Measurements from ENCODE around the gene OR4E2.
"Not testable (repeated sequence)": the region's sequence is repeated elsewhere in the genome, so short reads cannot be mapped to it uniquely, and the experiment has no call there.

Gene OR4E2

GRCh38 chr14:21675566-21675965 lies 21.9 kb downstream of the OR4E2 start:
- TF ChIP-seq CTCF (IDR thresholded peaks at IDR 0.05; ENCODE audit: insufficient read depth, low read length, missing control alignments) = no peak
- no peak overlapping the region for H3K4me3 ChIP-seq (ENCODE audit: low read depth, low read length)
- ChIA-PET POLR2A (no interaction called here), CTCF (no interaction called here)
- no peak for DNase-seq (ENCODE audit: low read depth, low spot score)

DNA sequence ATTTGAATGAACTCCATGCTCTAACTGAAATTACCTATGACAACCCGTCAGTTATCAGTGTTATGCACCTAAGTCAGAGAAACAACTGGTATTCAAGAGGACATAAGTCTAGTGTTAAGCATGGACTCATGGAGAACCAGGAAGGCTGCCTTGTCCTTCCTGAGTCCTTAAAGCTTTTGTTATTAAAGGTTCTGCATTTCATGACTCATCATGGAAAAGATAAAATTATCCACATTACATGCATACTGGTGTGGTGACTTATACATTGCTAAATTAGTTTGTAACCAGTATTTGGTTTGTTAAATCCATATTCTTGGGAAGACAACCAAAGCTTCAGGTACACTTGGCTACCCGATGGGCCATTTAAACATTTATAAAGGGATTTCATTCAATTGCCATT lies 26.4 kb downstream of the OR4E2 start:
- no peak for TF ChIP-seq CTCF (IDR thresholded peaks at IDR 0.05; ENCODE audit: insufficient read depth, low read length, missing control alignments)
- CTCF ChIA-PET = no interaction called here
- no peak overlapping the region for H3K4me3 ChIP-seq (ENCODE audit: low read depth, low read length)
- no peak for DNase-seq (ENCODE audit: low read depth, low spot score)
- POLR2A ChIA-PET = no interaction called here

GRCh38 chr14:21686468-21686867 lies 32.8 kb downstream of the OR4E2 start:
- POLR2A ChIA-PET = no interaction called here
- no peak for DNase-seq (ENCODE audit: low read depth, low spot score)
- no peak overlapping the region for H3K4me3 ChIP-seq (ENCODE audit: low read depth, low read length)
- TF ChIP-seq CTCF (IDR thresholded peaks at IDR 0.05; ENCODE audit: insufficient read depth, low read length, missing control alignments) = no peak
- CTCF ChIA-PET = no interaction called here

DNA sequence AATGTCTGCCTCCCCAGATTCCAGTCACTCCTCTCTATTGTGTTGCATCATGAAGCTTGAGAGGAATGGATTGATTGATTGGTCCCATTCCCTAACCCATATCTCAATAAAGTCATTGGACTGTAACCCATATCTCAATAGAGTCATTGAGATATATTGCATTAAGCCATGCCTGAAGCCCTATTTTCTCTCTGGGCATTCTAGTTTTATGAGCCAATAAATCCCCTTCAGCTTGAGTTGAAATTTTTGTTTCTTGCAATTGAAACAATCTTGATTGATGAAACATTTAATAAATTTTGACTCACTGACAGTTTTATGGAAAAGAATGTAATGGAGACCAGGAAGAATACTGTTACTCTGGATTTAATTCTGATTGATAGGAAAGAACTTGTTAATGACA lies 40.8 kb downstream of the OR4E2 start:
- TF ChIP-seq CTCF (IDR thresholded peaks at IDR 0.05; ENCODE audit: insufficient read depth, low read length, missing control alignments) = no peak
- ChIA-PET CTCF (interaction anchor here (1.3 kb wide), 1 partner anchor 17 kb away, joined by 4 read pairs; no protein-coding TSS in a partner anchor), POLR2A (no interaction called here)
- no peak overlapping the region for H3K4me3 ChIP-seq (ENCODE audit: low read depth, low read length)
- DNase-seq (ENCODE audit: low read depth, low spot score) = no peak

- CTCF ChIA-PET; POLR2A ChIA-PET; H3K4me3 ChIP-seq (ENCODE audit: low read depth, low read length); DNase-seq (ENCODE audit: low read depth, low spot score): not testable (repeated sequence)
These were observed 44.0 kb downstream of the OR4E2 start for GRCh38 chr14:21697662-21698061.

GRCh38 chr14:21698538-21698937 lies 44.9 kb downstream of the OR4E2 start:
- DNase-seq (ENCODE audit: low read depth, low spot score); POLR2A ChIA-PET: not testable (repeated sequence)

GRCh38 chr14:21699551-21699950 lies 45.9 kb downstream of the OR4E2 start:
- POLR2A ChIA-PET = no interaction called here
- no peak overlapping the region for H3K4me3 ChIP-seq (ENCODE audit: low read depth, low read length)
- DNase-seq (ENCODE audit: low read depth, low spot score) = no peak
- CTCF ChIA-PET = no interaction called here
- no peak for TF ChIP-seq CTCF (IDR thresholded peaks at IDR 0.05; ENCODE audit: insufficient read depth, low read length, missing control alignments)

More at GRCh38 chr14:21698538-21698937, 44.9 kb downstream of the OR4E2 start:
- H3K4me3 ChIP-seq (ENCODE audit: low read depth, low read length); CTCF ChIA-PET: not testable (repeated sequence)

DNA sequence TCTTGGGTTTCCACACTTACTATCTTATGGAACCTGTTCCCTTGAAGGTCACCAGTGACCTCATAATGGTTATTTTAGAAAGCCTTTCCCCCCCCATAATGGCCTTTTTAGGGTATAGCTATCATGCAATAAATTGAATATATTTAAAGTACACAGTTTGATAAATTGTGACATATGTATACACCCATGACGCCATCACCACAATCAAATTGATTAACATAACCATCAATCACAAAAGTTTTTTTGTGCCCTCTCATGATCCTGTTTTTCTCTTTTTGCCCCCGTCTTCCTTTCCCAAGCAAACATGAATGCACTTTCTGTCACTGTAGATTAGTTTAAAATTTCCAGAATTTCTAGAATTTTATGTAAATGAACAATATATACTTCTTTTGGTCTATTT lies 48.7 kb downstream of the OR4E2 start:
- CTCF ChIA-PET = no interaction called here
- no peak overlapping the region for H3K4me3 ChIP-seq (ENCODE audit: low read depth, low read length)
- POLR2A ChIA-PET = no interaction called here
- TF ChIP-seq CTCF (IDR thresholded peaks at IDR 0.05; ENCODE audit: insufficient read depth, low read length, missing control alignments) = no peak
- no peak for DNase-seq (ENCODE audit: low read depth, low spot score)
